Panc1 (cell line): Measurements from ENCODE around the gene SH3TC1.

Experiments
- CTCF ChIP-seq: fragments of 450-650 bp; IDR thresholded peaks from 2 replicates; pipeline ENCODE4 v1.5.1; 2017; ENCODE audit warnings: mild to moderate bottlenecking
- POLR2AphosphoS5 ChIP-seq: IDR thresholded peaks from 2 replicates; pipeline ENCODE4 v1.6.1; 2012; ENCODE audit warnings: mild to moderate bottlenecking, low read depth, low read length, moderate library complexity

DNA sequence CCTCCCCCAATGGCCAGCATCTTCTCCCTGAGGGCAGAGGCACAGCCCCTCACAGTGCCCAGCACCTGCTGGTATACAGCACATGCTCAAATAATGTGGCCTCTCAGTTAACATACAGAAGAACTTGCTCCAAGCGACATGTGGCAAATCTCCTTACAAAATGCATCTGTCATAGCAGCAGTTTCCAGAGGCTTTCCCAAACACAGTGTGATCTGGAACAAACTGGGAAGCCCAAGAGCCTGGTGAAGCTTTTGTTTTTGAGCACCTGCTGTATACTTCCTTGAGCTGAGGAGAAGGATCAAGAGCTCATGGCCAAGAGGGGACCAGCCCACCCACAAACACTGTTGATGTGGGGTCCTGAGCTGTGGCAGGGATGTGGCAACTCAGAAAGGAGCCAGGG lies 35.6 kb downstream of the SH3TC1 start:
- no peak for TF ChIP-seq CTCF
- TF ChIP-seq POLR2AphosphoS5, result no peak
